GM21786 (cell line): ENCODE results near the gene RHCG.

Experiments
- ATAC-seq: cut with Tn5 transposase; IDR thresholded peaks from one replicate; pipeline ENCODE4 v1.9.1; 2021; ENCODE audit not compliant: unreplicated experiment

Gene RHCG

DNA sequence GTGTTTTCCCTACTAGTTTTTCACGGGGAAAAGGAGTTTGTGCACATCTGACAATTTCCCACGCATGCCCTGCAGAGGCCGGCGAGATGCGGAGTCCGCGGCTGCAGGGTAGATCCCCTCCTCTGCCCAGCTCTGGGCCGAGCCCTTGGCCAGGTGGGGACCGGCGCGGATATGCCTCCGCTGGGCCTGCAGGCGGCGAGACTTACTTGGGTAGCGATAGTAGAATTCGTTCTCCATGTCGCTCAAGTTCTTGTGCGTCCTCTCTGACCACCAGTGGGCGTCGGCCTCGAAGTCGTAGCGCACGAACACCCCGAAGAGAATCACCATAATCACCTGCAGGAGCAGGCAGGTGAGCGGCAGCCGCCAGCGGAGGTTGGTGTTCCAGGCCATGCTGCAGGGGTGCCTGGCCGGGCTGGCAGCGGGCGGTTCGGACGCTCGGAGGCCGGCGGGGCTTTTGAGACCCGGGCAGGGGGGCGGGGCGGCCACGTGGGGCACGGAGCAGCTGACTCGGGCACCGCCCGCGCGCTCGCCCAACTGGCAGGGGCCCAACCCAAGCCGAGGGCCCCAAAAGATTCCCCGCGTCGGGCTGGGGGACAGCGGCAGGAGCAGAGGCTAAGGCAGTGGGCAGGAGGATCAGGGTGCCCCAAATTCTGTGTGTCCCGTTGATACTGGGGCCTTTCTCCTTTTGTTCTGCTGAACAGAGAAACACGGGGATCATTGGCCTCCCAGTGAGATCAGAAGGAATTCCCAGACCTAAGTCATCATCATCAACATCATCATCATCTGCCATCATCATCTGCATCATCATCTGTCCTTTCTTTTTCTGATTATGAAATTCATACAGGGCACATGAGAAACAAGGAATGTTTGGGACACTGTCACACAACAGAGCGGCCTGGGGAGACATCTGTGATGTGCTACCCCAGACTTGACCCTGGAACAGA is at the start of gene RHCG:
Gene RHCG (minus strand): TSS at position 429 of the 944 bp plus-strand sequence. CDS start 39 bp downstream, at position 390.
- no peak for ATAC-seq

DNA sequence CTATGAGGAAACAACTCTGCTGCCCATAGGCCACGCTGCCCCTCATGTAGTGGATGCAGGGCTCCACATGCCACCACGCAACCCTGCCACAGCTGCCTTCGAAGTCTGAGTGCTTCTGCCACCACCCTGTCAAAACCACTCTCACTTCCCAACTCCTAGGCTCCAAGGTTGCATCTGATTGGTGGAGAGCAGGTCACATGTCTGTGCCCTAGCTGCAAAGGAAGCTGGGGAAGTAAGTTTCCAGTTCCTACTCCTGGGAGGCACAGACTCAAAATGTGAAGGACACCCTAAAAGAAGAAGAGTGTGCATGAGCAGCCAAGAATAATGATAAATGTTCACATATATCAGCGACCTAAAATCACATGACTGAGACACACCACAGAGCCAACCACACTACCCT is 47.0 kb upstream of the RHCG start:
- ATAC-seq, result no peak

DNA sequence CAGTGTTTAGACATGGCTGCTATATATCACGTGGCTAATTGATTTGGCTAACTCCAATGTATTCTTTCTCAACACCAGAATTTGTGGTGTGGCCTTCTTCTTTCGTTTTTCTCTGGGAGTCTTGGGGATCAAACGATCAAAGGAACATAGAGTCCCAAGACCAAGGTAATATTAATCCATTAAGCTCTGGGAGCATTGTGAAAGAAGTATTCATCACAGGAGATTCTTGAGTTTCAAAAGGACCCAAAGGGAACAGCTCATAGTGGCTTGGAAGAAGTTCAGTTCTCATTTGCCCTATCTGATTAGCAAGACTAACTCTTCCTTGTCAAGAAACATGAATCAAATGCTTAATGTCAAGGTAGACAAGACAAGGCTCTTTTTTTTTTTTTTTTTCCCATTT is 46.0 kb upstream of the RHCG start:
- ATAC-seq, result no peak

DNA sequence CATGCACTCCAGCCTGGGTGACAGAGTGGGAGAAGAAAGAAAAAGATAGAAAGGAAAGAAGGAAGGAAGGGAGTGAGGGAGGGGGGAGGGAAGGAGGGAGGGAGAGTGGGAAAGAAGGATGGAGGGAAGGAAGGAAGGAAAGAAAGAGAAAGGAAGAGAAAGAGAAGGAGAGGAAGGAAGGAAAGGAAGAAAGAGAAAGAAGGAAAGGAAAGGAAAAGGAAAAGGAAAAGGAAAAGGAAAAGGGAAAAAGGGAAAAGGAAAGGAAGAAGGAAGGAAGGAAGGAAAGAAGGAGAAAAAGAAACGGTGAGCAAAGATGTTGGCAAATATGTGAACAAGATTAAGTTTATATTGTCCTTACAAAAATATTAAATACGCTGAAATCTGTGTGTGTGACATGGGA is 42.6 kb upstream of the RHCG start:
- no peak for ATAC-seq

DNA sequence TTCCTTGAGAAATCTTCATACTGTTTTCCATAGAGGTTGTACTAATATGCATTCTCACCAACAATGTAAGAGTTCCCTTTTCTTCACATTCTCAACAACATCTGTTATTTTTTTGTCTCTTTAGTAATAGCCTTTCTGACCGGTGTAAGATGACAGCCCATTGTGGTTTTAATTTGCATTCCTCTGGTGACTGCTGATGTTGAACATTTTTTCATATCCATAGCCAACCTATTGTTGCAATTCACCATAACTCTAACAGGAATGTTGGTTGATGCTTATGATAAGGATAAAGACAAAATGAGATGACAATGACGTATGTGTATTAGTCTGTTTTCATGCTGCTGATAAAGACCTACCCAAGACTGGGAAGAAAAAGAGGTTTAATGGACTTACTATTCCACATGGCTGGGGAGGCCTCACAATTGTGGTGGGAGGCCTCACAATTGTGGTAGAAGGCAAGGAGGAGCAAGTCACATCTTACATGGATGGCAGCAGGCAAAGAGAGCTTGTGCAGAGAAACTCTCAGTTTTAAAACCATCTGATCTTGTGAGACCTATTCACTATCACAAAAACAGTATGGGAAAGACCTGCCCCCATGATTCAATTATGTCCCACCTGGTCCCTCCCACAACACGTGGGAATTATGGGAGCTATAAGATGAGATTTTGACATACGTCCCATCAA is 37.6 kb upstream of the RHCG start:
- no peak for ATAC-seq

DNA sequence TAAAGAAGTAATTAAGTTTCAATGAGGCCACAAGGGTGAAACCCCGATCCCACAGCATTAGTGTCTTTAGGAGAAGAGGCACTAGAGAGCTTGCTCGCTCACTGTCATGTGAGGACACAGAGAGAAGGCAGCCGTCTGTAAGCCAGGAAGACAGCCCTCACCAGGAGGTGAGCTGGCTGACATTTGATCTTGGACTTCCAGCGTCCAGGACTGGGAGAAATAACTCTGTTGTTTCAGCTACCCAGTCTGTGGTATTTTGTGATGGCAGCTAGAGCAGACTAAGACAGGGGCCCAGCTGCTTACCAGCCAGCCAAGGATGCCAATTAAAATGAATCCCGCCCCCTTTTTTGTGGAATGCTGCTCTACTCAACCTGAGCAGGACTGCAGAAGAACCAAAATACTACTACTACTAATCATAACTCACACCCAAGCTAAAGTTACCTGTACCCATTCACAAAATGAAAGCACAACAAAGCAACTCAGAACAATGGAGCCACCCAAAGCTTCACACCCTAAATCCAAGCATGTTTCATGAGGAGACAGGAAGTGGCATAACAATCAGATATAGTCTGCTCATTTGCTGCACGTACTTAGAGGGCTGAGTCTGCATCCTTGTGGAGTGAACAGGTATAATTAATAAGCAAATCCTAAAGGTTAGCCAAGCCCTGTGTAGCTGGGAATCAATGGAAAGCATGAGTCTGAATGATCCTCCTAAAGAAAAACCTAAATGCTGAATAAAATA is 35.6 kb upstream of the RHCG start:
- no peak for ATAC-seq

DNA sequence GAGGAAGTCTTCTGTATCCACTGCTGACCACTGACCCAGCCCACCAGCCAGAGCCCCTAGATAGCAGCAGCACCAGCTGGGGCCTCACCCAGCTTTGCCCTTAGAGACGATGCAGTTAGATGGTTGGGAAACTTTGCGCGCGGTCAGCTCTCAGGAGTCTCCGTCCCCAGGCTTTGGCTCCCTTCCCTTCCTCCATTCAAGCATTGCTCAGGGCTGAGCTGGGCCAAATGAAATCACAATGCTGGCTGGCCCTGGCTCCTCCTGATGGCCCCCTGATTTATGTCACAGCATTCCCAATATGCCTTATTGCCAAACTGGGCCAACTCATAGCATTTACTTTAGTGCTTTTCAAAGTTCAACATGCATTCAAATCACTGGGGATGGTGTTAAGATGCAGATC is 34.6 kb upstream of the RHCG start:
- no peak for ATAC-seq

DNA sequence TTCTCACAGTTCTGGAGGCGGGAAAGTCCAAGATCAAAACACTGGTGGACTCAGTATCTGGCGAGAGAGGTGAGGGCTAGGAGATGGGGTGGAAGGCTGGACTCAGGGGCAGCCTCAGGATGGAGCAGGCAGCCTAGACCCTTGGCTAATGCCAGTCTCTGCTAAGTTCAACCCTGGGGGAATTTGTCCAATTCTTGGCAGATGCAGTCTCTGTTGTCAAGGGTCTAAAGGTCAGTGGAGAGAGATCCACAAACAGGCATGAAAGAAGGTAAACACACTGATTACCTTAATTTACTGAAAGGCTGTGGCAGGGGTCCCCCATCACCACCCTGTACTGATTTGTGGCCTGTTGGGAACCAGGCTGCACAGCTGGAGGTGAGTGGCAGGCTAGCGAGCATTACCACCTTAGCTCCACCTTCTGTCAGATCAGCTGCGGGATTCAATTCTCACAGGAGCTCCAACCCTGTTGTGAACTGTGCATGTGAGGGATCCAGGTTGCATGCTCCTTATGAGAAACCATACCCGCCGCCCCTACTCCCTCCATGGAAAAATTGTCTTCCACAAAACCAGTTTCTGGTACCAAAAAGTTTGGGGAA is 32.5 kb upstream of the RHCG start:
- no peak for ATAC-seq

DNA sequence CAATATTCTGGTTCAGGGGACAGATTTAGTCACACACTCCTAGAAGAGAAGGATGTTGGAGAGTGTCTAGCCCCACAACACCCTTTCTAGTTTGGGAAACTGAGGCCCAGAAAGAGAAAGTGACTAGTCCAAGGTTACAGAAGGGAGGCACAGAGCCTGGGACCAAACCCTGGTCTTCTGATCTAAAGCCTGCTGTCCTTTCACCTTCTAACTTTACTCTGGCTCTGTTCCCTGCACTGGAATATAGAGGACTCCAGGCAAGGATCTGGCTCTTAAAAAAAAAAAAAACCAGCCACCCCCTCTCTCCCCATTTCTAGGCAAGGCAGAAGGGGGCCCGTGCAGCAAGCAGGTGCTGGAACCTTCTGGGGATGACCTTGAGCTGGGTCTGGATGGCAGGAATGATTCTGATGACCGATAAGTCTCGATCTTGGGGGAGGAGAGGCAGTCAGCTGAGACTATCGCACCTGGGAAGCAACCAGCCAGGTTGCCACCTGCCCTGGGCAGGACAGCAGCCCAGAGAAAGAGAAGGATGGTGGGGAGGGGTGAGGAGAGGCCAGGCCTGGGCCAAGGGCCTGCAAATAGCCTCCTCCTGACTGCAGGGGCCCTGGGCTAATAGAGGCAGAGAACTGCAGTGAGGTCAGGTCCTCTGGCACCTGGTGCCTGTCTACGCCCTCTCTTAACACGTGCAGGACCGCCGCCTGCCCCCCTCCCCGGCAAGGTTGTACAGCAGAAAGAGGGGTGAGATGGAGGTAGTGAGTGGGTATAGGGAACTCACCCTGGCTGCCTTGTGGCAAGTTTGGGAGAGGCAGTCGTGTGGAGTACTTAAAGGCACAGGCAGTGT is 30.4 kb upstream of the RHCG start:
- no peak for ATAC-seq

DNA sequence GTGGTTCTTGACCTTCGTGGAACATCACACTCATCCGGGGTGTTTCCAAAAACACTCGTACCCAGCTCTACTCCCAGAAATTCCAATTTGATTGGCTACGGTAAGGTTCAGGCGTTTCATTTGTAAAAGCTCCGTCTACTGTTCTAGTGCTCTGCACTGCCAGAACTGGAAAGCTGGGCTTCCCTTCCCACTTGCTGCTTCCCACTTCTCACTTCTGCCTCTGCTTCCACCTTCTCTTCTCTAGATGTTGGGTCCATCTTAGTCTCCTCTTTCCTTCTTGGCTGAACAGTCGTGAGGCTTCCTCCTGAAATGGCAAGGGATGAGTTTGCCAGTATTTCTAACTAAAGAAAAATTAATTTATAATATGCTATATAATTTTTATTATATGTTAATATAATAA is 29.8 kb upstream of the RHCG start:
- ATAC-seq, result no peak

DNA sequence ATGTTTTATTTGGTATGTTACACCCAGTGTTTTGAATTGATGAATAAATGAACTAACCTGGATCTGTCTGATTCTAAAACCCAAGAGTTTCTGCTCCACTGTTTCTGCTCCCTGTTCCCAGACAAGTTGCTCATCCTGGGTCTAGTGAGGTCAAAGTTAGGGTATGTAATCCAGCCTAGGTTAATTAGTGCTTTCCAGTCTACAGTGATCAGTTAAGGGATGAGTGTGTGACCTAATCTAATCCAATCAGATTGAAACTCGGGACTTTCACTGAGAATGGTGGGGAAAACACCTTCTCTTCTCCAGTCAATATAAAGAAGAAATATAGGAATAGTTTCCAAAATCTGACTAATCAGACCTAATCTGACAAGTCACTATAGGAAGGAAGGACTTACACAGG is 27.8 kb upstream of the RHCG start:
- no peak for ATAC-seq

DNA sequence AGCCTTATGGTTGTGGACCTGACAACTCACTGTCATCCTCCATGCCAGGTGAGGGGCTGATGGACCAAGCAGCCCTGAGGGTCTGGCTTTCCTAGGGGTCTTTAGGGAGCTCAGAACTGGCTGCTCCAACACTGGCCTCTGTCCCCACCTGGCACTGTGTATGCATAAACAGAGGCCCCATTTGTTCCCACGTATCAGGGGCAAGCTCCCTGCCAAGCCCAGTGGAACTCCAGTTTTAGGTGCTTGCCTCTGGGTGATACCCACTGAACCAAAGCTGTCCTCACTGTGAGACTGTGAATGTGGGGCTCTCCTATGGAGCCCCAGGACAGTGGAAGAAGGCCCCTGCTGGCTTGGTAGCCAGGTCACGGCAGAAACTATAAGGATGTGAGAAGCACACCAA is 26.7 kb upstream of the RHCG start:
- ATAC-seq, result no peak

DNA sequence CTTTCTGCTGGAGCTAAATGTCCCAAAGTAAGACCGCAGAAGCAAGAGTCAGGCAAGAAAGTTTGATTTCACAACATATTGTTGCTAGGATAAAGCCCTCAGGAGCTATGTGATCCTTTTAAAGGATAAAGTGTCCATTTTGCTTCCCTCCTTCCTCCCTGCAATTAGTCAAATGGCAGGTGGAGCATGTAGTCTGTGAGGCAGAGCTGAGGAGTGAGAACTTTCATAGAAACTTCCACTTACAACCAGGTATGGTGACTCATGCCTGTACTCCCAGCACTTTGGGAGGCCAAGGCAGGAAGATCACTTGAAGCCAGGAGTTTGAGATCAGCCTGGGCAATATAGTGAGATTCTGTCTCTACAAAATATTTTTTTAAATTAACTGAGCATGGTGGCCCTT is 25.2 kb upstream of the RHCG start:
- no peak for ATAC-seq

DNA sequence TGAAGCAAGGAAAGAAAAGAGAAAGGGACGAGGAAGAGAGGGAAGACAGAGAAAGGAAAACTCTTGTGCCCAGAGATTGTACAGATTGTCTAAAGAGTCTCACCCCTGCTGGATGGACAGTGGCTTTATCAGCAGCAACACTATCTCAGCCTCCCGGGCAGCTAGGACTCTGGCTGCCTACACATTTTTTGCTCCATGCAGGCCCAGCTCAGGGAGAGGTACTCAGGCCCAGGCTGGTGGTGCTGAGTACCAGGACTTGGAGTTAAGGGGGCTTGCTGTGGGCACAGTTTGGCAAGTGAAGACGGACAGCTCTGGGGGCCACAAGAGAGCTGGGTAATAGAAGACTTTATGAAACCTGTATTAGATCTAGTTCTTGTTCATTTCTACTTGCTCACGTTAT is 19.1 kb upstream of the RHCG start:
- no peak for ATAC-seq

DNA sequence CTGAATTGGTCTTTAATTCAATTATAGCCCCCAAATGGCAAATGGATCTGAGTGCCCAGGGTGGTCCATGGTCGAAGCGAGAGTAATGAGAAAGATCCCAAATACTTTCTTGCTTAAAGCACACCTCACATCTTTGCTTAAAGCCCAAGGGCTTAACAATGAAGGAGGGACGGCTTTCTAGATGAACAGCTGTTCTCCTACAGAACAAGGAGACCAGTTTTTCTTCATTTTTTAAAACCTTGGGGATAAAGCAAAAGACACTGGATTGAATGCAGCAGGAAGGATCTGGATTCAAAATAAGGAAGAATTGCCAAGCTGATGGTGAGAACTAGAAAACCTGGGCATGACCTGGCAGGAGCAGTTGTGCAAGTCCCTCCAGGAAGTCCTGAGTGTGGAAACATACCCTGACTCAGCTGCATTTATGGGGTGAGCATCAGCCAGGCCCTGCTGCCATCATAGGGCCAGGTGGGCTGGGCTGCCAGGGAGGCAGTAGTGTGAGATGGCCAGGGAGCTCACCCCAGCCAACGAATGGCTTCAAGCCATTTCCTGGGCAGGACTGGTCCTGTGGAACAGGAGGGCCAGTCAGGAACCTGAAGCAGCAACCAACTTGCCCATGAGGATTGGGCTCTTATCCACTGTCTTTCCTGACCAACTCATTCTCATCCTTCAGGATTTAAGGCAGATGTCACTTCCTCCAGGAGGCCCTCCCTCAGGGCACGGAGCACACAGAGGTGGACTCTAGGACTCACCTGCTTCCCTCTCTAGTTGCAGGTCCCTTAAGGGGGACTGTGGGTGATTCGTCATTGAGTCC is 18.4 kb upstream of the RHCG start:
- ATAC-seq, result no peak

DNA sequence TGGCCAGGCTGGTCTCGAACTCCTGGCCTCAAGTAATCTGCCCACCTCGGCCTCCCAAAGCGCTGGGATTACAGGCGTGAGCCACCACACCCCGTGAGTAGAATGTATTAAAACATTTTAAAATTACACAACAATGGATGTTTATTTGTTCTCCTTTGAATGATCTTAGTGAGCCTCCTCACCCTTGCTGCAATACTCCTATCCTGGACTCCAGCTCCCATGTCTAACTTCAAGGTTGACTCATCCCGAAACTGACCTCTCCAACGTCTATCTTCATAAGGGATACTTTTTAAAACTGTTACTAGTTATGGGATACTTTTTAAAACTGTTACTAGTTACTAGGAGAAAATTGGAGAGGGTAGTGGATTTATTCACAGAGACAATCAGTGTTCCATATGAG is 17.8 kb upstream of the RHCG start:
- ATAC-seq, result no peak

DNA sequence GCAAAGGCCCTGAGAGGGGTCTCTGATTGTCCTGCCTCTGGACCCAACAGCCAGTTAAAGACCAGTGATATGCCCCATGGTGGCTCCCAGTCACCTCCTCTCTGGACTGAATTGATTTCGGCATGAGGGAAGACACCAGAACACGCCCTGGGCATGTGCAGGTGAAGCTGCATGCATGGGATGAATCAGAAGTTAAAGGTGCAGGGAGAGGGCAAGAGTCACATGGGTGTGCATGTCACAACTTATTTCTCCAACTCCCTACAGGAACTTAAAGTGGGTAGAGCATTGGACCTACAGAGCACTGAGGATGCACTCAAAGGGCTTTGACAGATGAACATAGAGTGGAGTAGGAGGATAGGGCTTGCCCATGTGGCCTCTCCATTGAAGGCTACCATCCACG is 16.9 kb upstream of the RHCG start:
- no peak for ATAC-seq

DNA sequence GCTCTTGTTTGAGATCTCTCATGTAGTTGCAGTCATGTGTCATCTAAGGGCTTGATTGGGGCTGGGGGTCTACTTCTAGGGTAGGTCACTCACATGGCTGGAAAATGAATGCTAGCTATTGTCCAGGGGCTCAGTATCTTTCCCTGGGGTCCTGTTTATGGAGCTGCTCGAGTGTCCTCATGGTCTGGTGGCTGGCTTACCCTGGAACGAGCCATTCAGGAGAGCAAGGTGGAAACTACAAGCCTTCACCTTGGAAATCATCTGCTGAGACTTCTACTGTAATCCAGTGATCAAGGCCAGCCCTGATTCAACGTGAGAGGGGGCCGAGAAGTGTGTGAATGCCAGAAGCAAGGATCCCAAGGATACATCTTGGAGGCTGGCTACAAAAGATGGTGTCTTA is 16.2 kb upstream of the RHCG start:
- ATAC-seq, result no peak

DNA sequence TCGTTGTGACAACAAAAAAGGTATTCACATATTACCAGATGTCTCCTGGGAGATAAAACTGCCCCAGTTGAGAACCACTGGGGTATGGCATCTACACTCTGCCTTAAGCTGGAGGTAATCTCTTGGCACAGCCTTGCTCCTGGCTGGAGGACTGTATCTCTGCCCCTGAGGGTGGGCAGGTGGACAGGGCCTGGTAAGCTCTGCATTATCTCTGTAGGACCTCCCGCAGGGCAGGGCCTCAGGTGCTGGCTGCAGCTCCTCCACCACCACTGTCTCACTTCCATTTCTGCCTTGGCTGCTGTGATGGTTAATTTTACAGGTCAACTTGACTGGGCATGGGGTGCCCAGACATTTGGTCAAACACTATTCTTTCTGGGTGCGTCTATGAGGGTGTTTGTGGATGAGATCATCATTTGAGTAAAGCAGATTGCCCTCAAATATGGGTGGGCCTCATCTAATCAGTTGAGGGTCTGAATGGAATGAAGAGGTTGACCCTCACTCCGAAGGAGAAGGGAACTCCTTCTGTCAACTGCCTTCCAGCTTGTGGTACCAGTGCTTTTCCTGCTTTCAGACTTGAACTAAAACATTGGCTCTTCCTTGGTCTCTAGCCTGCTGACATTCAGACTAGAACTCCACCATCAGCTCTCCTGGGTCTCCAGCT is 9.8 kb upstream of the RHCG start:
- ATAC-seq, result no peak
